Central memory CD8-positive, alpha-beta T cell (primary cell): ENCODE measurements around the gene ENOX2.
"Not testable (repeated sequence)": the region's sequence is repeated elsewhere in the genome, so short reads cannot be mapped to it uniquely, and the experiment has no call there.

Source experiments
- ATAC-seq: fragments of 150-1000 bp; cut with Tn5 transposase; replicated peaks from 2 replicates; pipeline ENCODE4 v1.10.0; 2022; ENCODE audit warnings: mild to moderate bottlenecking, moderate FRiP score, moderate number of reproducible peaks; ENCODE audit not compliant: poor library complexity, severe bottlenecking; ENCODE audit errors: extremely low read depth
- DNase-seq, 2 donors: peaks; one replicate each; pipeline ENCODE4 v3.0.0; 2021; ENCODE audit warnings: low spot score in 2 of 2
- H3K27ac Mint-ChIP-seq: one replicate; pipeline ENCODE4 v1.8.0; 2022; ENCODE audit warnings: low read depth, mild to moderate bottlenecking, moderate library complexity, mixed read lengths
- H3K27me3 Mint-ChIP-seq: one replicate; pipeline ENCODE4 v1.8.0; 2022; ENCODE audit warnings: mixed read lengths
- H3K36me3 Mint-ChIP-seq: one replicate; pipeline ENCODE4 v1.8.0; 2022; ENCODE audit warnings: mild to moderate bottlenecking, moderate library complexity, mixed read lengths; ENCODE audit not compliant: insufficient read depth
- H3K4me1 Mint-ChIP-seq: one replicate; pipeline ENCODE4 v1.8.0; 2022; ENCODE audit warnings: mixed read lengths
- H3K4me3 Mint-ChIP-seq: one replicate; pipeline ENCODE4 v1.8.0; 2022; ENCODE audit warnings: mild to moderate bottlenecking, moderate library complexity, mixed read lengths
- H3K9me3 Mint-ChIP-seq: one replicate; pipeline ENCODE4 v1.8.0; 2022; ENCODE audit warnings: mixed read lengths

The ENOX2 gene

GRCh38 chrX:130793975-130794374 lies 109.0 kb downstream of the ENOX2 start:
- Mint-ChIP-seq H3K27ac (no peak overlapping the region), H3K27me3 (no peaks in the 10 kb centered on the region), H3K36me3 (no peaks in the 10 kb centered on the region), H3K9me3 (no peaks in the 10 kb centered on the region), H3K4me3 (no peak overlapping the region), H3K4me1 (no peaks in the 10 kb centered on the region)
- ATAC-seq (no peak), DNase-seq (no peak)

GRCh38 chrX:130791870-130792269 lies 111.1 kb downstream of the ENOX2 start:
- ATAC-seq, DNase-seq, H3K4me1 Mint-ChIP-seq, H3K27ac Mint-ChIP-seq, H3K36me3 Mint-ChIP-seq, H3K4me3 Mint-ChIP-seq, H3K27me3 Mint-ChIP-seq, H3K9me3 Mint-ChIP-seq: not testable (repeated sequence)

GRCh38 chrX:130789793-130790192 lies 113.2 kb downstream of the ENOX2 start:
- no peaks in the 10 kb centered on the region for H3K27me3 Mint-ChIP-seq
- DNase-seq (no peak), ATAC-seq (no peak)
- H3K9me3 Mint-ChIP-seq = no peaks in the 10 kb centered on the region
- no peak overlapping the region for H3K4me3 Mint-ChIP-seq
- H3K36me3 Mint-ChIP-seq = no peaks in the 10 kb centered on the region
- no peaks in the 10 kb centered on the region for H3K4me1 Mint-ChIP-seq
- H3K27ac Mint-ChIP-seq = no peak overlapping the region

GRCh38 chrX:130788786-130789581 lies 114.0 kb downstream of the ENOX2 start:
- ATAC-seq (no peak), DNase-seq (no peak)
- H3K4me3 Mint-ChIP-seq = no peak overlapping the region
- H3K4me1 Mint-ChIP-seq = no peaks in the 10 kb centered on the region
- H3K27me3 Mint-ChIP-seq = no peaks in the 10 kb centered on the region
- no peak overlapping the region for H3K27ac Mint-ChIP-seq
- H3K36me3 Mint-ChIP-seq = no peaks in the 10 kb centered on the region
- no peaks in the 10 kb centered on the region for H3K9me3 Mint-ChIP-seq

GRCh38 chrX:130786030-130786429 lies 117.0 kb downstream of the ENOX2 start:
- Mint-ChIP-seq H3K4me3 (no peak overlapping the region), H3K4me1 (no peaks in the 10 kb centered on the region), H3K27me3 (no peaks in the 10 kb centered on the region), H3K36me3 (peaks cover 1% of the 10 kb centered on the region), H3K27ac (no peak overlapping the region), H3K9me3 (no peaks in the 10 kb centered on the region)
- no peak for DNase-seq
- no peak for ATAC-seq

GRCh38 chrX:130778773-130779172 lies 124.2 kb downstream of the ENOX2 start:
- H3K4me1 Mint-ChIP-seq = no peaks in the 10 kb centered on the region
- no peak for DNase-seq
- peaks cover 1% of the 10 kb centered on the region for H3K36me3 Mint-ChIP-seq
- H3K4me3 Mint-ChIP-seq = no peak overlapping the region
- no peaks in the 10 kb centered on the region for H3K27me3 Mint-ChIP-seq
- no peak for ATAC-seq
- no peak overlapping the region for H3K27ac Mint-ChIP-seq
- no peaks in the 10 kb centered on the region for H3K9me3 Mint-ChIP-seq

GRCh38 chrX:130775849-130776248 lies 127.2 kb downstream of the ENOX2 start:
- Mint-ChIP-seq H3K4me3 (no peak overlapping the region), H3K4me1 (no peaks in the 10 kb centered on the region), H3K27me3 (no peaks in the 10 kb centered on the region), H3K9me3 (no peaks in the 10 kb centered on the region), H3K36me3 (peaks cover 2% of the 10 kb centered on the region), H3K27ac (no peak overlapping the region)
- DNase-seq (no peak), ATAC-seq (no peak)

- H3K9me3 Mint-ChIP-seq = no peaks in the 10 kb centered on the region
- H3K36me3 Mint-ChIP-seq = peaks cover 2% of the 10 kb centered on the region
- ATAC-seq (no peak), DNase-seq (no peak)
- H3K4me1 Mint-ChIP-seq = no peaks in the 10 kb centered on the region
- H3K27me3 Mint-ChIP-seq = no peaks in the 10 kb centered on the region
- H3K27ac Mint-ChIP-seq = no peak overlapping the region
- H3K4me3 Mint-ChIP-seq = no peak overlapping the region
Measured at GRCh38 chrX:130772776-130773143, 130.2 kb downstream of the ENOX2 start.

GRCh38 chrX:130772105-130772775 lies 130.8 kb downstream of the ENOX2 start:
- Mint-ChIP-seq H3K4me1 (no peaks in the 10 kb centered on the region), H3K36me3 (peaks cover 2% of the 10 kb centered on the region), H3K27me3 (no peaks in the 10 kb centered on the region), H3K27ac (no peak overlapping the region), H3K9me3 (no peaks in the 10 kb centered on the region), H3K4me3 (no peak overlapping the region)
- ATAC-seq = no peak
- no peak for DNase-seq

- ATAC-seq (no peak), DNase-seq (no peak)
- no peaks in the 10 kb centered on the region for H3K9me3 Mint-ChIP-seq
- peaks cover 2% of the 10 kb centered on the region for H3K36me3 Mint-ChIP-seq
- H3K4me3 Mint-ChIP-seq = no peak overlapping the region
- H3K27me3 Mint-ChIP-seq = no peaks in the 10 kb centered on the region
- H3K4me1 Mint-ChIP-seq = no peaks in the 10 kb centered on the region
- H3K27ac Mint-ChIP-seq = no peak overlapping the region
Measured at GRCh38 chrX:130771648-130772047, 131.4 kb downstream of the ENOX2 start.

GRCh38 chrX:130771230-130771629 lies 131.8 kb downstream of the ENOX2 start:
- Mint-ChIP-seq H3K36me3 (peaks cover 2% of the 10 kb centered on the region), H3K4me3 (no peak overlapping the region), H3K27me3 (no peaks in the 10 kb centered on the region), H3K9me3 (no peaks in the 10 kb centered on the region), H3K4me1 (no peaks in the 10 kb centered on the region), H3K27ac (no peak overlapping the region)
- no peak for DNase-seq
- no peak for ATAC-seq

- Mint-ChIP-seq H3K36me3 (peaks cover 2% of the 10 kb centered on the region), H3K27me3 (no peaks in the 10 kb centered on the region), H3K4me3 (no peak overlapping the region), H3K9me3 (no peaks in the 10 kb centered on the region), H3K27ac (no peak overlapping the region), H3K4me1 (no peaks in the 10 kb centered on the region)
- DNase-seq (no peak), ATAC-seq (no peak)
Measured at GRCh38 chrX:130770615-130771014, 132.4 kb downstream of the ENOX2 start.

GRCh38 chrX:130769835-130770234 lies 133.2 kb downstream of the ENOX2 start:
- Mint-ChIP-seq H3K27me3 (no peaks in the 10 kb centered on the region), H3K4me3 (no peak overlapping the region), H3K9me3 (no peaks in the 10 kb centered on the region), H3K4me1 (no peaks in the 10 kb centered on the region), H3K36me3 (peaks cover 2% of the 10 kb centered on the region), H3K27ac (no peak overlapping the region)
- ATAC-seq (no peak), DNase-seq (no peak)
